ENCODE data around the gene SCFD2.

- no peak for TF ChIP-seq HDGF (IDR thresholded peaks at IDR 0.05; ENCODE audit: borderline replicate concordance)
- no peak for TF ChIP-seq SP1 (IDR thresholded peaks at IDR 0.05)
- no peak for TF ChIP-seq TARDBP (IDR thresholded peaks at IDR 0.05)
- no peak for TF ChIP-seq NFRKB (IDR thresholded peaks at IDR 0.05)
- no peak for TF ChIP-seq CTBP1 (IDR thresholded peaks at IDR 0.05; ENCODE audit: borderline replicate concordance)
- TF ChIP-seq ARNT (IDR thresholded peaks at IDR 0.05) = no peak
- no peak for TF ChIP-seq L3MBTL2 (conservative IDR thresholded peaks at IDR 0.05)
- no peak for TF ChIP-seq ZNF384 (IDR thresholded peaks at IDR 0.05)
- no peak for TF ChIP-seq BHLHE40 (IDR thresholded peaks at IDR 0.05; ENCODE audit: borderline replicate concordance)
- TF ChIP-seq FOXK2 (IDR thresholded peaks at IDR 0.05) = no peak
- TF ChIP-seq PKNOX1 (IDR thresholded peaks at IDR 0.05) = no peak
Measured at GRCh38 chr4:52945326-52945898, 420.4 kb downstream of the SCFD2 start.
